Mesendoderm (in vitro differentiated cells): ENCODE data around the gene CMKLR1.

ENCODE experiments used
- DNase-seq: peaks from one replicate; pipeline ENCODE4 v3.0.0; 2013
- H2AK5ac ChIP-seq: 2 replicates; pipeline ENCODE4 v1.6.1; 2013; ENCODE audit warnings: low read length, inconsistent platforms
- H2BK120ac ChIP-seq: 2 replicates; pipeline ENCODE4 v1.6.1; 2013; ENCODE audit warnings: low read depth, mild to moderate bottlenecking, low read length, moderate library complexity, mixed read lengths
- H2BK15ac ChIP-seq: replicated peaks from 2 replicates; pipeline ENCODE4 v1.6.1; 2013; ENCODE audit warnings: low read depth, mild to moderate bottlenecking, moderate library complexity
- H2BK5ac ChIP-seq: 2 replicates; pipeline ENCODE4 v1.6.1; 2013; ENCODE audit warnings: low read length, inconsistent platforms
- H3K18ac ChIP-seq: 2 replicates; pipeline ENCODE4 v1.6.1; 2013; ENCODE audit warnings: mild to moderate bottlenecking, low read length, mixed read lengths
- H3K23ac ChIP-seq: one replicate; pipeline ENCODE4 v1.6.1; 2013; ENCODE audit warnings: low read length
- H3K27ac ChIP-seq: 2 replicates; pipeline ENCODE4 v1.5.1; 2013; ENCODE audit warnings: low read depth, mild to moderate bottlenecking, inconsistent platforms, low read length, moderate library complexity
- H3K27me3 ChIP-seq: 2 replicates; pipeline ENCODE4 v1.6.1; 2013; ENCODE audit warnings: low read length, control low read depth, mild to moderate bottlenecking, inconsistent platforms; ENCODE audit not compliant: insufficient read depth, poor library complexity
- H3K36me3 ChIP-seq: 2 replicates; pipeline ENCODE4 v1.6.1; 2013; ENCODE audit warnings: low read length, inconsistent platforms; ENCODE audit not compliant: control insufficient read depth, insufficient read depth
- H3K4ac ChIP-seq: one replicate; pipeline ENCODE4 v1.6.1; 2013; ENCODE audit warnings: low read depth, mild to moderate bottlenecking, low read length, moderate library complexity
- H3K4me1 ChIP-seq: 2 replicates; pipeline ENCODE4 v1.6.1; 2013; ENCODE audit warnings: low read depth, low read length, inconsistent platforms; ENCODE audit not compliant: control insufficient read depth
- H3K4me2 ChIP-seq: 2 replicates; pipeline ENCODE4 v1.6.1; 2013; ENCODE audit warnings: low read length
- H3K4me3 ChIP-seq: 2 replicates; pipeline ENCODE4 v1.5.1; 2013; ENCODE audit warnings: mild to moderate bottlenecking, low read length
- H3K56ac ChIP-seq: one replicate; pipeline ENCODE4 v1.6.1; 2013; ENCODE audit warnings: low read length
- H3K79me1 ChIP-seq: 2 replicates; pipeline ENCODE4 v1.6.1; 2013; ENCODE audit warnings: low read length, inconsistent platforms
- H3K79me2 ChIP-seq: 2 replicates; pipeline ENCODE4 v1.6.1; 2013; ENCODE audit warnings: mild to moderate bottlenecking, low read length; ENCODE audit not compliant: control insufficient read depth, insufficient read depth
- H3K9ac ChIP-seq: 2 replicates; pipeline ENCODE4 v1.6.1; 2013; ENCODE audit warnings: low read length, inconsistent platforms
- H4K5ac ChIP-seq: one replicate; pipeline ENCODE4 v1.6.1; 2013; ENCODE audit warnings: low read length
- H4K8ac ChIP-seq: one replicate; pipeline ENCODE4 v1.6.1; 2013; ENCODE audit warnings: low read depth, mild to moderate bottlenecking, control low read depth, low read length, moderate library complexity
- WGBS: extraction: QIAGEN DNeasy Blood & Tissue Kit; methylation state at CpG from one replicate; pipeline ENCODE4 v1.1.7; 2013; ENCODE audit warnings: low lambda C conversion rate, missing lambda C conversion rate; ENCODE audit not compliant: insufficient coverage; ENCODE audit errors: extremely low coverage; 5-methylcytosine and 5-hydroxymethylcytosine counted together

The CMKLR1 gene

GRCh38 chr12:108310489-108310888 is 28.6 kb downstream of the CMKLR1 start:
- Histone ChIP-seq H3K79me2 (no peaks in the 10 kb centered on the region), H3K36me3 (no peaks in the 10 kb centered on the region), H4K8ac (no peak overlapping the region), H3K4me2 (no peak overlapping the region), H3K27me3 (no peaks in the 10 kb centered on the region), H2AK5ac (no peak overlapping the region), H3K9ac (no peak overlapping the region), H4K5ac (no peak overlapping the region), H3K79me1 (no peaks in the 10 kb centered on the region), H3K56ac (no peak overlapping the region), H2BK5ac (no peak overlapping the region), H3K27ac (no peak overlapping the region), H3K4me3 (no peak overlapping the region), H3K23ac (no peak overlapping the region), H2BK120ac (no peak overlapping the region), H3K4ac (no peak overlapping the region), H3K18ac (no peak overlapping the region), H3K4me1 (peaks cover 10% of the 10 kb centered on the region), H2BK15ac (no peak overlapping the region)
- no CpG with 5 or more reads among the region's 6 CpGs for WGBS
- peak; percentile 60 for DNase-seq

DNA sequence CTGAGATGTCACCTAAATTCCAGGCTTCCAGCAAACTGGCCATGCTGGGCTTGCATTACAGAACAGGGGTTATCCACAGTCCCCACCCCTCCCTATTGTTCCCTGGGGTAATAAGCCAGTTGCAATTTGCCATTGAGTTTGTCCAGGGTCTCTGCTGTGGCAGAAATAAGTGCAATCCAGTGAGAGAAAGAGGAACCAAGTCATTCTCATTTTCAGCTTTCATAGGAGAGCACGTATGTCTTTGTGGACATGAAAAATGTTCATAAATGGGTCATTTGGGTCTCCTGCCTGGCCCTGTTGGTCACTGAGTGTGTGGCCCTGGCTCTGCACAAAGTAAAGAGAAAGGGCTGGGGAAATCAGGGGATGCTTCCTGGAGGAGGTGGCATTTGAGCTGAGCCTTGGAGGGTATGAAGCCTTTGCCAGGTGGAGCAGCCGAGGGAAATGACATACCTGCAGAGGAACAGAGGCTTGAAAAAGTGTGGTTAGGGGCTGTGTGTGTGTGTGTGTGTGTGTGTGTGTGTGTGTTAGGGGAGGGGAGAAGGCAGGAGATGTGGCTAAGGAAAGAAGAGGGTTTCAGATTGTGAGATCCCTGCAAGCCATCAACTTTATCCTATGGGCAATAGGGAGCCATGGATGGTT is 29.3 kb downstream of the CMKLR1 start:
- H2BK5ac ChIP-seq: no peak overlapping the region
- no peaks in the 10 kb centered on the region for H3K36me3 ChIP-seq
- H3K4me2 ChIP-seq: no peak overlapping the region
- WGBS: no CpG with 5 or more reads among the region's 2 CpGs
- H4K5ac ChIP-seq: no peak overlapping the region
- H2AK5ac ChIP-seq: peak overlapping the region; percentile 25
- DNase-seq: no peak
- no peaks in the 10 kb centered on the region for H3K79me2 ChIP-seq
- no peak overlapping the region for H3K4ac ChIP-seq
- H3K79me1 ChIP-seq: no peaks in the 10 kb centered on the region
- H2BK15ac ChIP-seq: no peak overlapping the region
- no peak overlapping the region for H4K8ac ChIP-seq
- no peak overlapping the region for H3K4me3 ChIP-seq
- no peak overlapping the region for H3K23ac ChIP-seq
- no peak overlapping the region for H3K18ac ChIP-seq
- no peaks in the 10 kb centered on the region for H3K27me3 ChIP-seq
- no peak overlapping the region for H3K9ac ChIP-seq
- no peak overlapping the region for H2BK120ac ChIP-seq
- H3K27ac ChIP-seq: no peak overlapping the region
- H3K56ac ChIP-seq: no peak overlapping the region
- H3K4me1 ChIP-seq: peaks cover 10% of the 10 kb centered on the region

GRCh38 chr12:108308395-108309085 is 30.6 kb downstream of the CMKLR1 start:
- Histone ChIP-seq H2BK5ac (peak overlapping the region; percentile 41), H3K27me3 (no peaks in the 10 kb centered on the region), H3K23ac (no peak overlapping the region), H3K4me2 (no peak overlapping the region), H3K79me1 (no peaks in the 10 kb centered on the region), H2BK15ac (no peak overlapping the region), H3K4me3 (no peak overlapping the region), H2BK120ac (no peak overlapping the region), H3K79me2 (no peaks in the 10 kb centered on the region), H3K27ac (peak overlapping the region; percentile 35), H4K8ac (no peak overlapping the region), H3K56ac (peak overlapping the region; percentile 60), H3K4ac (no peak overlapping the region), H2AK5ac (no peak overlapping the region), H3K36me3 (no peaks in the 10 kb centered on the region), H3K18ac (peak overlapping the region; percentile 5), H4K5ac (no peak overlapping the region), H3K9ac (no peak overlapping the region), H3K4me1 (peaks cover 14% of the 10 kb centered on the region)
- DNase-seq: peak; percentile 66
- WGBS: no CpG with 5 or more reads among the region's 10 CpGs

DNA sequence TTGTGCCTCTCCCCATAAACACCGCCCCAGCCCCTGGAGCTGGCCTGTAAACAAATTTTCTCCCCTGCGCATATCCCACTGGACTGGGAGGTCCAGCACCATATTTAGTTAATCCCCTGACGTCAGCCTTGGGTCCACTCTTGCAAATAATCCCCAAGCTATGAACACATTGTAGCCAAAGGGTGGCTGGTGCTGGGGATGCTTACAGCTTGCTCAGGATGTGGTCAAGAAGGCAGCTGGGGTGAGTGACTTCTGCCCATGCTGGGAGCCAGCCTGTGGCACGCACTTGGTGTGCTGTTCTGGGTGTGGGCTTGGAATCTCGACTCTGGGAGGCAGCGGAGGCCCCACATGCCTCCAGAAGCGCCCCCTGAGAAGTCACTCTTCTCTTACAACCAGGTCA is 32.1 kb downstream of the CMKLR1 start:
- Histone ChIP-seq H2BK5ac (no peak overlapping the region), H3K4me1 (peaks cover 11% of the 10 kb centered on the region), H2BK120ac (no peak overlapping the region), H3K9ac (no peak overlapping the region), H3K23ac (no peak overlapping the region), H3K27ac (no peak overlapping the region), H3K36me3 (no peaks in the 10 kb centered on the region), H3K79me2 (no peaks in the 10 kb centered on the region), H3K79me1 (no peaks in the 10 kb centered on the region), H4K8ac (no peak overlapping the region), H2AK5ac (no peak overlapping the region), H3K4me3 (no peak overlapping the region), H3K18ac (no peak overlapping the region), H3K56ac (no peak overlapping the region), H3K4ac (no peak overlapping the region), H4K5ac (no peak overlapping the region), H3K4me2 (no peak overlapping the region), H3K27me3 (no peaks in the 10 kb centered on the region), H2BK15ac (no peak overlapping the region)
- DNase-seq: no peak
- no CpG with 5 or more reads among the region's 7 CpGs for WGBS

DNA sequence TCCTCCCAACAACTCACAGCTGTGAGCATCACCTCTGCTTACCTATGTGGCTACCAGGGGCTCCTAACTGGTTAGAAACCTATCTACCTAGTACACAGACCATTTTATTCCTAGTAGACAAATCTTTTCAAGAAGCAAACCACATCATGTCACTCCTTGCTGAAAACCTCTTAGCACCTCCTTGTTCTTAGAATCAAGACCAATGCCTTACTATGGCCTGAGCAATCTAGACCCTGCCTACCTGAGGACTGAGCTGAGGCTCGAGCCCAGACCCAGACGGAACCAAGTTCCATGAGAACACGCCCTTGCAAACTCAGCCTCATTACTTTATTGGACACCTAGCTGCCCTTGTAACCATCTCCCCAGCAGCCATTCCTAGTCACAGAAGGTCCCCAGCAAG is 32.6 kb downstream of the CMKLR1 start:
- H3K9ac ChIP-seq: no peak overlapping the region
- peaks cover 11% of the 10 kb centered on the region for H3K4me1 ChIP-seq
- no peak overlapping the region for H4K5ac ChIP-seq
- no peaks in the 10 kb centered on the region for H3K79me2 ChIP-seq
- no peak overlapping the region for H3K18ac ChIP-seq
- no peaks in the 10 kb centered on the region for H3K27me3 ChIP-seq
- no peak overlapping the region for H2BK120ac ChIP-seq
- H3K4ac ChIP-seq: no peak overlapping the region
- WGBS: no CpG with 5 or more reads among the region's 3 CpGs
- no peaks in the 10 kb centered on the region for H3K79me1 ChIP-seq
- no peak overlapping the region for H3K4me3 ChIP-seq
- no peak overlapping the region for H3K56ac ChIP-seq
- H2BK15ac ChIP-seq: no peak overlapping the region
- no peak overlapping the region for H3K23ac ChIP-seq
- no peaks in the 10 kb centered on the region for H3K36me3 ChIP-seq
- H4K8ac ChIP-seq: no peak overlapping the region
- H3K27ac ChIP-seq: no peak overlapping the region
- no peak for DNase-seq
- no peak overlapping the region for H3K4me2 ChIP-seq
- no peak overlapping the region for H2BK5ac ChIP-seq
- H2AK5ac ChIP-seq: peak overlapping the region; percentile 35
